ENCODE measurements around the gene DOK3. TPM values are rescaled to one million over a fixed set of nuclear protein-coding genes. Genes with fewer than 3 reads are reported as not detected.

The DOK3 gene
- polyA plus RNA-seq, 2 of the 4 experiments (the other 2 are of a cell fraction) = 1.3 to 7.1 TPM

- POLR2A ChIA-PET = no interaction called here
- WGBS (ENCODE audit: missing lambda C conversion rate) = 94% methylated on average over 11 of the region's 11 CpGs
These were observed 453 bp upstream of the DOK3 start for GRCh38 chr5:177509991-177510566.

GRCh38 chr5:177508837-177509236, 789 bp downstream of the DOK3 start:
- ChIA-PET CTCF (interaction anchor here (0.7 to 4.3 kb wide), 12 partner anchors 8 to 395 kb away, joined by 3 to 40 read pairs (median 3); no protein-coding TSS in a partner anchor), POLR2A (interaction anchor here (0.7 kb wide), 1 partner anchor 12 kb away, joined by 4 read pairs; the partner anchor contains the start of gene PDLIM7)
- H3K4me2 ChIP-seq = no peak overlapping the region
- TF ChIP-seq TFCP2L1 (CRISPR knock-in tag; IDR thresholded peaks at IDR 0.05) (no peak), MAFK (IDR thresholded peaks at IDR 0.05; ENCODE audit: partially characterized antibody) (no peak), JUNB (IDR thresholded peaks at IDR 0.05) (no peak), HDAC2 (IDR thresholded peaks at IDR 0.05) (no peak), PHF8 (IDR thresholded peaks at IDR 0.05; ENCODE audit: borderline replicate concordance, low read depth) (no peak), CHD2 (IDR thresholded peaks at IDR 0.05; ENCODE audit: low read length, partially characterized antibody) (no peak), REST (IDR thresholded peaks at IDR 0.05) (no peak), ZSCAN20 (CRISPR knock-in tag; IDR thresholded peaks at IDR 0.05) (no peak), HEYL (CRISPR knock-in tag; IDR thresholded peaks at IDR 0.05) (no peak), MYC (IDR thresholded peaks at IDR 0.05; ENCODE audit: borderline replicate concordance, low read length) (no peak)
- ATAC-seq (no peak), DNase-seq (ENCODE audit: low read depth in 1 of 2, low spot score in 1 of 2) (no peak), FAIRE-seq (no peak)
- 80% methylated on average over 8 of the region's 8 CpGs for WGBS (ENCODE audit: missing lambda C conversion rate)
- H3K27ac ChIP-seq = no peak overlapping the region
- no peaks in the 10 kb centered on the region for H3K9me3 ChIP-seq
- H3K4me3 ChIP-seq = no peak overlapping the region
- no peaks in the 10 kb centered on the region for H3K4me1 ChIP-seq

More at GRCh38 chr5:177509991-177510566, 453 bp upstream of the DOK3 start:
- H3K4me3 ChIP-seq = no peak overlapping the region
- H3K9me3 ChIP-seq = no peaks in the 10 kb centered on the region
- CTCF ChIA-PET = interaction anchor here (1.2 to 4.3 kb wide), 7 partner anchors 9 to 105 kb away, joined by 3 to 40 read pairs (median 5); no protein-coding TSS in a partner anchor
- no peak for DNase-seq (ENCODE audit: low read depth in 1 of 2, low spot score in 1 of 2)
- TF ChIP-seq MAX (IDR thresholded peaks at IDR 0.05) (no peak), CBX8 (IDR thresholded peaks at IDR 0.05) (no peak), PBX3 (IDR thresholded peaks at IDR 0.05) (no peak), EHF (CRISPR knock-in tag; IDR thresholded peaks at IDR 0.05) (no peak), POLR2A (IDR thresholded peaks at IDR 0.05; ENCODE audit: low read length) (no peak), HOXB5 (CRISPR knock-in tag; IDR thresholded peaks at IDR 0.05) (no peak), JUN (IDR thresholded peaks at IDR 0.05) (no peak), ZC3H11A (IDR thresholded peaks at IDR 0.05) (no peak), SMC3 (IDR thresholded peaks at IDR 0.05) (no peak), POLR2AphosphoS2 (conservative IDR thresholded peaks at IDR 0.05; ENCODE audit: low read length) (no peak), CTCF (IDR thresholded peaks at IDR 0.05) (no peak), ELK1 (IDR thresholded peaks at IDR 0.05; ENCODE audit: low read depth, low read length) (no peak), ESRRA (IDR thresholded peaks at IDR 0.05; ENCODE audit: borderline replicate concordance, low read length) (no peak), SREBF2 (IDR thresholded peaks at IDR 0.05) (no peak), TP53 (CRISPR knock-in tag; IDR thresholded peaks at IDR 0.05) (no peak), NPAS2 (CRISPR knock-in tag; IDR thresholded peaks at IDR 0.05; ENCODE audit: borderline replicate concordance) (no peak), RARB (CRISPR knock-in tag; IDR thresholded peaks at IDR 0.05) (no peak), MYC (IDR thresholded peaks at IDR 0.05; ENCODE audit: borderline replicate concordance, low read length) (no peak)
- FAIRE-seq = no peak
- no peak overlapping the region for H3K4me2 ChIP-seq
- H3K27ac ChIP-seq = no peak overlapping the region
- ATAC-seq = no peak
- H3K4me1 ChIP-seq = no peaks in the 10 kb centered on the region; the same call in 2 of the 3 replicates

Measured in A549 (cell line).